Pancreas (tissue), 10 donors: ENCODE measurements around the gene CPHXL2. TPM values are rescaled to one million over a fixed set of nuclear protein-coding genes. Genes with fewer than 3 reads are reported as not detected.

Experiments
- ATAC-seq, 4 donors: fragments of 200-7000 bp; cut with Tn5 transposase; one replicate each; pipeline versions ENCODE4 v1.8.0 to v1.9.1; 2020; ENCODE audit warnings: mild to moderate bottlenecking in 4 of 4, moderate library complexity in 4 of 4
- DNase-seq, 6 donors: peaks; one replicate each; pipeline ENCODE4 v3.0.0-alpha.2; 2020
- FAIRE-seq: peaks from 2 replicates; lab custom pipeline; 2012; peaks lifted over from hg19 to GRCh38; lab: Jason Lieb, UNC
- H3K27ac ChIP-seq, 4 donors: fragments of 200-600 bp; sonication (generic); 1 replicate in 3 of 4; 2 replicates in 1 of 4; pipeline versions ENCODE4 v1.5.0 to v1.8.0; 2020
- H3K27me3 ChIP-seq, 4 donors: fragments of 200-600 bp; one replicate each; pipeline ENCODE4 v1.8.0; 2021
- H3K36me3 ChIP-seq, 3 donors: fragments of 200-600 bp; sonication (generic) in 1 of 3; one replicate each; pipeline versions ENCODE4 v1.5.0 to v1.8.0; 2020 to 2021
- H3K4me1 ChIP-seq, 3 donors: fragments of 200-600 bp; one replicate each; pipeline ENCODE4 v1.8.0; 2021
- H3K4me3 ChIP-seq, 4 donors: fragments of 200-600 bp; sonication (generic) in 2 of 4; one replicate each; pipeline versions ENCODE4 v1.5.0 to v1.8.0; 2020 to 2021
- H3K9me3 ChIP-seq, 4 donors: fragments of 200-600 bp; one replicate each; pipeline ENCODE4 v1.8.0; 2021
- WGBS, 2 donors: extraction: QIAGEN DNeasy Blood & Tissue Kit; methylation state at CpG; one replicate each; pipeline ENCODE4 v1.1.7; 2013; 5-methylcytosine and 5-hydroxymethylcytosine counted together
- intact Hi-C, 3 donors: fragments of 100-400 bp; cut with DNase I; formaldehyde crosslinking; loops; one replicate each; pipeline versions ENCODE4 v1.11.1 to v1.14.2; 2022
- polyA plus RNA-seq, 2 donors: library from polyadenylated mRNA; stranded (reverse); fragments of 200-250 nt; gene quantifications; one replicate each; pipeline ENCODE4 v1.2.3, GENCODE V29; 2013
- total RNA-seq, 6 donors: library from RNA; stranded (reverse); fragmentation: NEBNext Ultra II Directional in 4 of 6; extraction: Animal tissue kit (Norgen Biotek cat#: 25700) in 4 of 6; gene quantifications; one replicate each; pipeline versions ENCODE4 v1.2.1 to v1.2.4, GENCODE V29; 2021 to 2023
- TF ChIP-seq, protein P1 (sequence below), 4 donors: fragments of 200-600 bp; sonication (generic) in 3 of 4; IDR thresholded peaks; one replicate each; pipeline versions ENCODE4 v1.5.0 to v1.8.0; 2021; ENCODE audit warnings: antibody characterized with exemption in 4 of 4
- donor health status: healthy with polysubstance abuse.
- donor health status: DM: no; HTN: no; CAD: no; lungs with moderate emphysema.
- donor health status: DM: no; HTN: no; CAD: no.
- donor health status: control.
- donor health status: control.
- donor health status: Bipolar disorder and iron deficiency.
- donor health status: DM: yes; HTN: yes; CAD: no.
- donor health status: DM: no; HTN: no; CAD: no.
- donor health status: DM: no; HTN: no; CAD: no.
- donor health status: DM: yes; HTN: yes; CAD: no.

Gene CPHXL2
- total and polyA plus RNA-seq, 8 donors: not detected

DNA sequence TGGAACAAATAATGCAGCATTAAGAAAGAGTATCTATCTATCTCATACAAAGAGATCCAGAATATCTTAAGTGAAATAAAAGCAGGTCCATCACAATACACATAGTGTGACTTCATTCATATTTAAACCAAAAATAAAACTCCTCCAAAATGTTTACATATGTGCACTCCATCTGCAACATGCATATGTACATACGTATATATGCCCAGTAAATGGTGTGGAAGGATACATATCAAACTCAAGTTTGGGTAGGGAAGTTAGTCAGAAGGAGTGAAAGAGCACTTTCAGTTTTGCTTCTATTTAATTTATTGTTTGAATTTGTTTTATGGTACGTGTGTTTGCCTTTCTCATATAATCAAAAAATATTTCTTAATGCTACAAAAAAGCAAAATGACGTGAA lies 41.8 kb downstream of the CPHXL2 start:
- ATAC-seq (no peak), DNase-seq (no peak), FAIRE-seq (no peak)
- no peaks in the 10 kb centered on the region for H3K9me3 ChIP-seq
- peaks cover 7 to 74% (median 52%) of the 10 kb centered on the region in 3 donors for H3K36me3 ChIP-seq
- H3K4me3 ChIP-seq: no peak overlapping the region
- no peaks in the 10 kb centered on the region for H3K4me1 ChIP-seq
- intact Hi-C loops: no loop called here
- H3K27me3 ChIP-seq: no peaks in the 10 kb centered on the region
- no peak overlapping the region for H3K27ac ChIP-seq
- TF ChIP-seq, protein P1, sequence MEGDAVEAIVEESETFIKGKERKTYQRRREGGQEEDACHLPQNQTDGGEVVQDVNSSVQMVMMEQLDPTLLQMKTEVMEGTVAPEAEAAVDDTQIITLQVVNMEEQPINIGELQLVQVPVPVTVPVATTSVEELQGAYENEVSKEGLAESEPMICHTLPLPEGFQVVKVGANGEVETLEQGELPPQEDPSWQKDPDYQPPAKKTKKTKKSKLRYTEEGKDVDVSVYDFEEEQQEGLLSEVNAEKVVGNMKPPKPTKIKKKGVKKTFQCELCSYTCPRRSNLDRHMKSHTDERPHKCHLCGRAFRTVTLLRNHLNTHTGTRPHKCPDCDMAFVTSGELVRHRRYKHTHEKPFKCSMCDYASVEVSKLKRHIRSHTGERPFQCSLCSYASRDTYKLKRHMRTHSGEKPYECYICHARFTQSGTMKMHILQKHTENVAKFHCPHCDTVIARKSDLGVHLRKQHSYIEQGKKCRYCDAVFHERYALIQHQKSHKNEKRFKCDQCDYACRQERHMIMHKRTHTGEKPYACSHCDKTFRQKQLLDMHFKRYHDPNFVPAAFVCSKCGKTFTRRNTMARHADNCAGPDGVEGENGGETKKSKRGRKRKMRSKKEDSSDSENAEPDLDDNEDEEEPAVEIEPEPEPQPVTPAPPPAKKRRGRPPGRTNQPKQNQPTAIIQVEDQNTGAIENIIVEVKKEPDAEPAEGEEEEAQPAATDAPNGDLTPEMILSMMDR (IDR thresholded peaks at IDR 0.05): no peak
- 89% methylated on average over 3 of the region's 3 CpGs for WGBS, 2 donors

DNA sequence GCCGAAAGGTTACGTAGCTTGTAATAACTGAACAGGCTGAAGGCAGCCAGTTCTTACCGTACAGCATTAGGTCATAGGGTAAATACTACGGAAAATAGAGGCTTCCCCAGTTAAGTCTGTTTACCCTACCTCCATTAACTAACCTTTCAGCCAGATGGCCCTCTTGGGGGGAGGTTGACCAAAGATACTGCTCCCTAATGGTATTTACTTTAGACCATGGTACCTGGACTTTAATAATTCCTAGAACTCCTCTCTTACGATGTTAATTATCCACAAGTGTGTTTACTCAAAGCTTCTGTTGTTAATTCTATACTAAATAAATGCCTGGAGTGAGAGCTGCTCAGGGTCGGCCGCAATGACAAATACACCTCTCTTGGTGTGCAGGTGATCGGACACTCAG lies 44.0 kb downstream of the CPHXL2 start:
- peaks cover 7 to 83% (median 58%) of the 10 kb centered on the region in 3 donors for H3K36me3 ChIP-seq
- H3K27ac ChIP-seq: no peak overlapping the region
- TF ChIP-seq, protein P1 (IDR thresholded peaks at IDR 0.05): no peak
- FAIRE-seq (no peak), DNase-seq (no peak), ATAC-seq (peak in 2 of 4 donors; percentile 57 to 67)
- no peak overlapping the region for H3K4me3 ChIP-seq
- no peaks in the 10 kb centered on the region for H3K4me1 ChIP-seq
- H3K9me3 ChIP-seq: no peaks in the 10 kb centered on the region
- intact Hi-C loops: no loop called here
- WGBS, 2 donors: 74 to 81% methylated on average over 8 of the region's 8 CpGs
- H3K27me3 ChIP-seq: no peaks in the 10 kb centered on the region

DNA sequence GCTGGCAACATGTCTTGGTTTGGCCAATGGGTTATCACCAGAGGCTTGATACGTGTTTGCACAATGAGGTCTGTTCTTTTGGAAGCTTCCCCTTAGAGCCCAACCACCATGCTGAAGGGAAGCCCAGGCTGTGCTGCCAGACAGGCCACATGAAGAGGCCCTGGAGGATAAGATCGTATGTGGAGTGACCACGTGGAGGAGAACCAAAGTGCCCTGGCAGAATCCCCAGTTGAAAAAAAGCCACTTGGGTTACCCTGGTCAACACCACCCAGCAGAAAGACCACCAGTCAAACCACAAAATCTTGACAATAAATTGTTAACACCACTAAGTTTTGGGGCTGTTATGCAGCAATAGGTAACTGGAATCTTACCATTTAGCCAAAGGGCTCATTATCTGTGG lies 46.8 kb downstream of the CPHXL2 start:
- intact Hi-C loops: no loop called here
- no peak for ATAC-seq
- no peak for FAIRE-seq
- WGBS, 2 donors: 91 to 92% methylated on average over 3 of the region's 3 CpGs
- Histone ChIP-seq H3K9me3 (no peaks in the 10 kb centered on the region), H3K4me1 (no peaks in the 10 kb centered on the region), H3K4me3 (no peak overlapping the region), H3K27me3 (no peaks in the 10 kb centered on the region), H3K36me3 (peaks cover 2 to 72% (median 55%) of the 10 kb centered on the region in 3 donors), H3K27ac (no peak overlapping the region)
- TF ChIP-seq, protein P1 (IDR thresholded peaks at IDR 0.05): no peak
- no peak for DNase-seq

DNA sequence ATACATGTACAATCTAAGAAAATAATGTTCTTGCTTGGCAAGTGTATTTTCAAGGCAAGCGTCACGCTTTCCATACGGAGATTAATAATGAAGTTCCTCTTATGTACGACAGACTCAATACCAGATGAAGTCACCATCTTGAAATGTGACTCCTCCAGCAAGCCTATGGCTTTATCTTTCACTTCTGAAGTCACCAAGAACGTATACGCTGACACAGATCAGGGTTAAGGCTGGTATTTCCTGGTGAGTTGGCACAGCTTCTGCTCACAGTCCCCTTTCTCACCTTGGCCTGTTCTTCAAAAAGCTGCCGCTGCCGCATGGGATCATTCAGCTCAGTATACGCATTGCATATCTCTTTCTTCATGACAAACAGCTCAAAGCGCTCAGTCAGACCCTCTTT lies 47.7 kb downstream of the CPHXL2 start:
- no peak for FAIRE-seq
- intact Hi-C loops: loop anchor here in 1 of 3 donors (10.0 kb wide), 1 partner anchor 154 kb away; no protein-coding TSS in a partner anchor
- 94% methylated on average over 10 of the region's 10 CpGs for WGBS, 2 donors

DNA sequence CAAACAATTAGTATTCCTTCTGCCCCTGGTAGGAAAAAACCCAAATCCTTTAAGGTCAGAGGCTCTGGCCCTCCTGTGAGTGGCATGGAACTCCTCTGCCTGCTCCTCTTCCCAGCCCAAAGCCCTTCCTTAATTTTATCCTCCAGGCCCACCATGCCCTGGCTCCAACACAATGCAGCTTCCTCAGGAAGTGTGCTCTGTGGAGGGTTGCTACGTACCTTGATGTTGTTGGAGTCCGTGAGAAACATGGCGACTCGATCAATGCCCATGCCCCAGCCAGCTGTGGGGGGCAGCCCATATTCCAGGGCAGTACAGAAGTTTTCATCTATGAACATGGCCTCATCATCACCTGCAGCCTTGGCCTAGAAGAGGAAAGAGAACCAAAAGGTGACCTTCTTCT lies 48.5 kb downstream of the CPHXL2 start:
- ATAC-seq (no peak), FAIRE-seq (no peak), DNase-seq (no peak)
- Histone ChIP-seq H3K27me3 (no peaks in the 10 kb centered on the region), H3K4me3 (no peak overlapping the region), H3K9me3 (no peaks in the 10 kb centered on the region), H3K36me3 (peaks cover 0 to 61% (median 39%) of the 10 kb centered on the region in 3 donors), H3K4me1 (no peaks in the 10 kb centered on the region), H3K27ac (no peak overlapping the region)
- TF ChIP-seq, protein P1 (IDR thresholded peaks at IDR 0.05): no peak
- WGBS, 2 donors: 94 to 95% methylated on average over 4 of the region's 4 CpGs
- intact Hi-C loops: loop anchor here in 1 of 3 donors (10.0 kb wide), 1 partner anchor 154 kb away; no protein-coding TSS in a partner anchor

More for the DNA sequence above, 47.7 kb downstream of the CPHXL2 start:
- no peaks in the 10 kb centered on the region for H3K4me1 ChIP-seq
- no peak overlapping the region for H3K27ac ChIP-seq
- TF ChIP-seq, protein P1 (IDR thresholded peaks at IDR 0.05): no peak
- H3K27me3 ChIP-seq: no peaks in the 10 kb centered on the region
- H3K36me3 ChIP-seq: peaks cover 0 to 69% (median 46%) of the 10 kb centered on the region in 3 donors
- DNase-seq: no peak
- no peak overlapping the region for H3K4me3 ChIP-seq
- ATAC-seq: no peak
- H3K9me3 ChIP-seq: no peaks in the 10 kb centered on the region
